ENCODE data around the gene SLC35B1. TPM values are rescaled to one million over a fixed set of nuclear protein-coding genes. Genes with fewer than 3 reads are reported as not detected.
A peak's percentile ranks its signal among the peaks of the same experiment; 100 is the strongest.

Gene SLC35B1
- total RNA-seq, 1 experiment from 2014 or later, result 55.9 TPM

- Mint-ChIP-seq H3K27ac (no peak overlapping the region), H3K27me3 (ENCODE audit: low read depth) (no peaks in the 10 kb centered on the region), H3K4me3 (no peak overlapping the region), H3K9me3 (no peaks in the 10 kb centered on the region), H3K36me3 (peaks cover 54% of the 10 kb centered on the region), H3K4me1 (no peaks in the 10 kb centered on the region)
- ATAC-seq, result no peak
- POLR2A ChIA-PET, result no interaction called here
- CTCF ChIA-PET, result no interaction called here
- no peak for DNase-seq (ENCODE audit: low spot score)
- TF ChIP-seq NFYB (CRISPR knock-in tag; conservative IDR thresholded peaks at IDR 0.05; ENCODE audit: low read depth) (no peak), E2F4 (CRISPR knock-in tag; IDR thresholded peaks at IDR 0.05; ENCODE audit: borderline replicate concordance, low read depth) (no peak), NR3C1 (CRISPR knock-in tag; conservative IDR thresholded peaks at IDR 0.05; ENCODE audit: low read depth) (no peak), CBFB (CRISPR knock-in tag; IDR thresholded peaks at IDR 0.05; ENCODE audit: low read depth) (no peak), SOX15 (CRISPR knock-in tag; IDR thresholded peaks at IDR 0.05) (no peak), CDX4 (CRISPR knock-in tag; IDR thresholded peaks at IDR 0.05; ENCODE audit: borderline replicate concordance) (no peak), ARID4B (CRISPR knock-in tag; IDR thresholded peaks at IDR 0.05; ENCODE audit: borderline replicate concordance) (no peak), TEAD4 (CRISPR knock-in tag; IDR thresholded peaks at IDR 0.05) (no peak), GRHL2 (CRISPR knock-in tag; IDR thresholded peaks at IDR 0.05; ENCODE audit: insufficient replicate concordance, severe bottlenecking) (no peak), ZNF281 (CRISPR knock-in tag; IDR thresholded peaks at IDR 0.05) (no peak), ATF3 (CRISPR knock-in tag; conservative IDR thresholded peaks at IDR 0.05) (no peak)
These were observed 7.5 kb upstream of the SLC35B1 start for GRCh38 chr17:49715216-49715615.

GRCh38 chr17:49708515-49709183, 885 bp upstream of the SLC35B1 start:
- POLR2A ChIA-PET, result interaction anchor here (0.8 to 2.5 kb wide), 8 partner anchors 16 to 211 kb away, joined by 3 to 13 read pairs (median 4); partner anchors contain the start of gene FAM117A
- CTCF ChIA-PET, result interaction anchor here (0.6 to 2.9 kb wide), 31 partner anchors 9 to 290 kb away, joined by 3 to 27 read pairs (median 5); partner anchors contain the start of genes FAM117A, KAT7, NXPH3 and SPOP
- DNase-seq (ENCODE audit: low spot score), result no peak
- H3K4me3 Mint-ChIP-seq, result peak overlapping the region; percentile 93
- TF ChIP-seq IRF2 (CRISPR knock-in tag; IDR thresholded peaks at IDR 0.05; ENCODE audit: borderline replicate concordance, low read depth) (no peak), USF2 (CRISPR knock-in tag; IDR thresholded peaks at IDR 0.05) (no peak), USF1 (CRISPR knock-in tag; IDR thresholded peaks at IDR 0.05) (no peak), PRDM15 (CRISPR knock-in tag; IDR thresholded peaks at IDR 0.05) (no peak), RORB (CRISPR knock-in tag; IDR thresholded peaks at IDR 0.05) (no peak)
- peaks cover 12% of the 10 kb centered on the region for H3K4me1 Mint-ChIP-seq
- H3K27ac Mint-ChIP-seq, result peak overlapping the region; percentile 96
- peaks cover 26% of the 10 kb centered on the region for H3K36me3 Mint-ChIP-seq
- H3K27me3 Mint-ChIP-seq (ENCODE audit: low read depth), result no peaks in the 10 kb centered on the region; the same call in 1 of the 2 replicates
- no peaks in the 10 kb centered on the region for H3K9me3 Mint-ChIP-seq
- peak; percentile 7; the same call in 1 of the 2 replicates for ATAC-seq

All from WTC11 (cell line).